Stimulated activated CD8-positive, alpha-beta memory T cell treated with anti-CD3 and anti-CD28 coated beads, Interleukin-4, amount 100 ng/mL, for 48 hours (primary cell): ENCODE data around the gene C1orf50.
A peak's percentile ranks its signal among the peaks of the same experiment; 100 is the strongest.
"Not testable (repeated sequence)": the region's sequence is repeated elsewhere in the genome, so short reads cannot be mapped to it uniquely, and the experiment has no call there.

Experiments used
- DNase-seq: peaks from one replicate; pipeline ENCODE4 v3.0.0-alpha.2; 2020

Gene C1orf50

GRCh38 chr1:42740851-42741580 is 26.0 kb upstream of the C1orf50 start:
- DNase-seq, result no peak

GRCh38 chr1:42741706-42742105 is 25.3 kb upstream of the C1orf50 start:
- DNase-seq, result no peak

- DNase-seq, result no peak
Measured at GRCh38 chr1:42742141-42742540, 24.9 kb upstream of the C1orf50 start.

- DNase-seq, result no peak
Measured at GRCh38 chr1:42742617-42743316, 24.3 kb upstream of the C1orf50 start.

GRCh38 chr1:42743317-42744147 is 23.5 kb upstream of the C1orf50 start:
- no peak for DNase-seq

- no peak for DNase-seq
Measured at GRCh38 chr1:42744148-42744413, 23.0 kb upstream of the C1orf50 start.

GRCh38 chr1:42745851-42746250 is 21.2 kb upstream of the C1orf50 start:
- no peak for DNase-seq

GRCh38 chr1:42746436-42747105 is 20.5 kb upstream of the C1orf50 start:
- DNase-seq, result no peak

GRCh38 chr1:42747125-42747524 is 19.9 kb upstream of the C1orf50 start:
- peak; percentile 68 for DNase-seq

- no peak for DNase-seq
Measured at GRCh38 chr1:42748021-42748420, 19.0 kb upstream of the C1orf50 start.

- DNase-seq, result no peak
Measured at GRCh38 chr1:42748461-42749410, 18.3 kb upstream of the C1orf50 start.

- no peak for DNase-seq
Measured at GRCh38 chr1:42750041-42750440, 17.0 kb upstream of the C1orf50 start.

- DNase-seq, result not testable (repeated sequence)
Measured at GRCh38 chr1:42751511-42752070, 15.5 kb upstream of the C1orf50 start.

GRCh38 chr1:42752284-42752683 is 14.8 kb upstream of the C1orf50 start:
- no peak for DNase-seq

GRCh38 chr1:42753070-42753469 is 14.0 kb upstream of the C1orf50 start:
- DNase-seq, result no peak

GRCh38 chr1:42756956-42757891 is 9.8 kb upstream of the C1orf50 start:
- no peak for DNase-seq

GRCh38 chr1:42757892-42758275 is 9.2 kb upstream of the C1orf50 start:
- DNase-seq, result no peak

GRCh38 chr1:42758641-42759040 is 8.4 kb upstream of the C1orf50 start:
- DNase-seq, result no peak

GRCh38 chr1:42759114-42759513 is 7.9 kb upstream of the C1orf50 start:
- no peak for DNase-seq

GRCh38 chr1:42761567-42761966 is 5.5 kb upstream of the C1orf50 start:
- DNase-seq, result no peak

GRCh38 chr1:42762269-42762668 is 4.8 kb upstream of the C1orf50 start:
- no peak for DNase-seq
